HG03097 (cell line): ENCODE results near the gene NCMAP.
A peak's percentile ranks its signal among the peaks of the same experiment; 100 is the strongest.

Experiments used
- ATAC-seq: cut with Tn5 transposase; IDR thresholded peaks from one replicate; pipeline ENCODE4 v1.9.1; 2021; ENCODE audit not compliant: unreplicated experiment, low FRiP score

NCMAP gene

DNA sequence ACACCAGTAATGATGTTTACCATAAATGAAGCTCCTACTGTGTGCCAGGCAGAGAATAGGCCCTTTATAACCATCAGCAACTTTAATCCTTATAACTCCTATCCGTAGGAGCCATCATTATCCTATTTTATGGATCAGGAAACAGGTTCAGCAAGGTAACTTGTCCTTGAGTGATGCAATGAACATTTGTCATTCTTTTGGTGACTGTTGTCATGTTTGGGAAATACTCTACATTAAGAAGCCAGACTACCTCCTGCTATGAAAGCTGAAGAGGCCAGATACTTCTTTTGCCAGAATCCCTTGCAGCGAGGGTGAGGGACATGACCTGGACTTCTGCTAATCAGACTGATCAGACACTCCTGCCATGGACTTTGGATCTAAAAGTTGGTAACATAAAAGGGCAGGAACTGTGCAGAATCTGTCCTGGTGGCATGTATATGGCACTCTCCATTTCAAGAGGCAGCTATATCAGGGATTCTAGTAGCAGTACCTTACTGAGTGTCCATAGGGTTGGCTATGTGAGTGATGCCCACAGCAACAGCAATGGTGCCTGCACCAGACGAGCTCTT, 54.1 kb downstream of the NCMAP start:
- no peak for ATAC-seq

DNA sequence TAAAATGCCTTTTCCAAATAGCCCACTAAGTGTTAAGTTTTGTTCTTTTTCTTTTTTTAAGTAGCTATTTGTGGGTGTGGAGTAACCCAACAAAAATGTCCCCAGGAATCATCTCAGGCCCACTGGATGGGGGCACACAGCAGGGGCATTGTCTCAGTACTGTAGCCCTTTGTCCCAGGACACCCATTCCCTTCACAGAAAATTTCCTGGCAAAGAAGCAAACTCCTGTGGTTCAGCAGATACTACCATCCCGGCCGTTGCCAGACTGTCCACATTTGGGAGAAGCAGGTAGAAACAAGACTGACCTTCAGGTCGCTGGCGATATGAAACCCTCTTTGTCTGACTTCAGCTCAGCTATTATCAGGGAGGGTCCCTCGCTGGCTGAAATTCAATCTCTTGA, 63.5 kb downstream of the NCMAP start:
- no peak for ATAC-seq

DNA sequence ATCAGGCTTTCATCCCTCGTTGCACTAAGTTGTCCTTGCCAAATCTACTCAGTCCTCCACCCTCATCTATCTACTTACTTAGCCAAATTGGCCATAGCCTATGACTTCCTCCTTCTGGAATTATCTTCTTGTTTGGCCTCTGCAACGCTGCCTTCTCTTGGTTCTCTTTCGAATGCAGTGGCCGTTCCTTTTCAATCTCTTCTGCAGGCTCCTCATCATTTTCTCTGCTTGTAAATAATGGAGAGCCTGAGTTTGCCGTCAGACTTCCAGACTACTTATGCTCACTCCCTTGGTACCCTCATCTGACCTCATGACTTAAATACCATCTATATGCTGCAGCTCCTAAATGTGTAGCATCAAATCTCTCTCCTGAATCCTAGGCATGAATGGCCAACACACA, 64.8 kb downstream of the NCMAP start:
- ATAC-seq: no peak

DNA sequence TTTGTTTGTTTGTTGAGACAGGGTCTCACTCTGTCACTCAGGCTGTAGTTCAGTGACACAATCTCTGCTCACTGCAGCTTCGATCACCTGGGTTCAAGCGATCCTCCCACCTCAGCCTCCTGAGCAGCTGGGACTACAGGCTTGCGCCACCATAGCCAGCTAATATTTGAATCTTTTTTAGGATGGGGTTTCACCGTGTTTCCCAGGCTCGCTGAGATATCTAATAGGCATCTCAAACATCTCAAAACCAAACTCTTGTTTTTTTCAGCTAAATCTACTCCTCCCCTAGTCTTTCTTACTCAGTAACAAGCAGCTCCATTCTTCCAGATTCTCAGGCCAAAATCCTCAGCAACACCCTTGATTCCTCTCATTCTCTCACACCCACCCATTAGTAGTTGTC, 65.2 kb downstream of the NCMAP start:
- ATAC-seq: no peak

DNA sequence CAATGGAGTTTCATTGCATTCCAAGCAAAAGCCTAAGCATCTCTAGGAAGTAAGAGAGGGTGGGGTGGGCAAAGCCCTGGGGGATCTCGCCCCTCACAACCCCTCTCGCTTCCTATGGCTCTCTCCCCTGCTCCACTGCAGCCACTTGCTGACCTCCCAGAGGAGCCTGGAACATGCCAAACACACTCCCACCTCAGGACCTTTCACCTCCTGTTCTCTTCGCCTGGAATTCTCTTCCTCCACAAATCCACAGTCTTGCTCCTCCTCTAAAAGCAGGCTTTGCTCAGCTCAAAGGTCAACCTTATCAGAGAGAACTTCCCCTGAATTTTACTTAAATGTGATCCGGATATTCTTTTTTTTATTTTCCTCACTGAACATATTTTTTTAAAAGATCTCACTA, 66.3 kb downstream of the NCMAP start:
- no peak for ATAC-seq

DNA sequence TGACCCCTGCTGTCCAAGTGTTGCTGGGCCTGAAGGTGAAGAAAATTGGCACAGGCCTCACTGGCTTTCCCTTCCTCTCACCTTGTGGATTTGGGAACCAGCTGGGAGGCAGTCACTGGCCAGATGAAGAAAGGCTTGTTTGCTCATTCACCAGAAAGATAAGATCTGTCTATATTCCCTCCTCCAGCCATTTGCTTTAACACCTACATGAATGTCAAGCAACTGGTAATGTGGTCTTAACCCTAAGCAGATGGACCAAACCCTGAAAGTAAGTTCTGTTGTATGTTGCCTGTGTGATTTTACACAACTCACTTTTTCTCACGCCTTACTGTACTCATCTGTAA, 76.9 kb downstream of the NCMAP start:
- no peak for ATAC-seq

DNA sequence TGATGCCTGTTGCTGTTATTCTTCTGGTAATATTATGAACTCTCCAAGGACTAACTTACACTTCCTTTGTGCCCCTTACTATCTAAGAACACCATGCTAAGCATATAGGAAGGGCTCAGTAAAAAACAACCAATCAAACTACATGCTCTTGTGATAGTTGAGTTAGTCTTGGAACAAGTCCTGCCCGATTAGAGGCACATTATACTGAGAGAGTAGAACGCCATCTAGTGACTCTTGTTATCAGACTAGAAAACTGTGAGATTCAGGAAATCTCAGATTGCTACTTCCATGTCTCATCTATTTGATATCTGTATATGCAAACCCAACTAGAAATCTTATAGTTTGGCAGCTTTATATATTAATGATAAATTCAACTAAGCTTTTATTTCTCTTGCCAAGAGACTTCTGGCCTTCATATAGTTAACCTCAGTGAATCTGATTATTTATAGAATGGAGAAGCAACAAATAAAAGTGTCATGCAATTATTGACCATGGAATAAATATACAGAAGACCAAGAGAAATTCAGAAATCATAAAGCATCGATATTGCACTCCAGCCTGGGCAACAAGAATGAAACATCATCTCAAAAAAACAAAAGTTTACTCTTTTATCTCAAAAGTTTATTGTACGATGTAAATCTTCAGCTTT, 79.4 kb downstream of the NCMAP start:
- ATAC-seq: no peak

DNA sequence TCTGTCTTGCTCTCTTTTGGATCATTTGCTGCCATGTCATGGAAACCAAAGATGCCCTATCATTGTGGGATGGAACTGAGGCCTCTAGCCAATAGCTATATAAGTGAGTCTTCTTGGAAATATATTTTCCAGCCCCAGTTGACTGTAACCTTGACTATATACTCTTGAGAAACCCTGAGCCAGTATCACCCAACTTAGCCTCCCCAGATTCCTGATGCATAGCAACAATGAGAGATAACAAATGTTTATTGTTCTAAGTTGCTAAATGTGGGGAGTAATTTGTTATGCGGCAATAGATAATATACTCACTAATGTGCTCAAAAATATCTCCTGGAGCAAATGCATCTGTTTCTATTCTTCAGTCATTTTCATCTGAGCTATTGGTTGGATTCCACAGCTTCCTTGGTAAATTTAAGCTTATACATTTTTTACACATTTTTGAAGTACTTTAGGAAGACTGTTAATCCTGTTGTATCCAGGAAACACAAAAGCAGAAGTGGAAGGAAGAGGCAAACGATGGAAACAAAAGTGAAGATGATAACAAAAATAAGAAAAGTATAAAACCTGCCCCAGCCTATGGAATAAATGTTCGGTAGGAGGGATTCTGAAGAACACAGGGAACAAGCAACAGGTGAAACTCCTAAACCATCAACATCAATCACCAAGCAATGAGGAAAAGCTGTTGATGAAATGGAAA, 80.9 kb downstream of the NCMAP start:
- no peak for ATAC-seq

DNA sequence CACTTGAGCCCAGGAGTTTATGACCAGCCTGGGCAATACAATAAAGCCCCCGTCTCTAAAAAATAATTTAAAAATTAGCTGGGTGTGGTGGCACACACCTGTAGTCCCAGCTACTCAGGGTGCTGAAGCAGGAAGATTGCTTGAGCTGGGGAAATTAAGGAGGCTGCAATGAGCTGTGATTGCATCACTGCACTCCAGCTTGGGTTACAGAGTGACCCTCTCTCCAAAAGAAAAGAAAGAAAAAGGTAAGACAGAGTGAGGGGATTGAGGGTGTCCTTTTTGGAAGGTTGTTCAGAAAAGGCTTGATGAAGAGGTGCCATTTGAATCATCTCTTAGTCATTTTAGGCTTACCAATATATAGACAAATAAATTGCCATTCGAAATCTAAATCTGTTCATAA, 83.2 kb downstream of the NCMAP start:
- no peak for ATAC-seq

DNA sequence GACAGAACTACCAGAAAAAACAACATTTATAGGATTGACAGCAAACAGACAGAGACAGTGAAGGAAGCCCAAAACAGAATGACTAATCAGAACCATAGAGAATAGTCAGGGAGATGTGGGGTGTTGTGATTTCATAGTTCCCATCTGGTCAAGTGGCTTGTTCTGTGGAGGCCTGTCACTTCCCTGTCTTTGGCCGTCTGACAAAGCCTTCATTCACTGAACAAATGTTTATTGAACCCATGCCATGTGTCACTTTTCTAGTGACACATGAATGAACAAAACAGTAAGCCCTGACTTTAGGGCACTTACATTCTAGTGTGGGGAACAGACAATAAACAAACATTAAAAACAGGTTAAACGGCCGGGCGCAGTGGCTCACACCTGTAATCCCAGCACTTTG, 84.0 kb downstream of the NCMAP start:
- no peak for ATAC-seq

DNA sequence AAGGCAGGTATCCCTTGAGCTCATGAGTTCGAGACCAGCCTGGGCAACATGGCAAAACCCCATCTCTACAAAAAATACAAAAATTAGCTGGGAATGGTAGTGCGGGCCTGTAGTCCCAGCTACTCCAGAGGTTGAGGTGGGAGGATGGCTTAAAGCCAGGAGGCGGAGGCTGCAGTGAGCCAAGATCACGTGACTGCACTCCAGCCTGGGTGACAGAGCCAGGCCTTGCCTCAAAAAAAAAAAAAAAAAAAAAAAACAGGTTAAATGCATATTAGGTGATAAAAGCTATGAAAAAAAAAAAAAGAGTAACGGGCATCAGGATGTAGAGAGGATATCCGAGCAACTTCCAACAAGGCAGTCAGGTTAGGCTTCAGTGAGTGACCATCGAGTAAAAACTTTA, 84.4 kb downstream of the NCMAP start:
- ATAC-seq: no peak

DNA sequence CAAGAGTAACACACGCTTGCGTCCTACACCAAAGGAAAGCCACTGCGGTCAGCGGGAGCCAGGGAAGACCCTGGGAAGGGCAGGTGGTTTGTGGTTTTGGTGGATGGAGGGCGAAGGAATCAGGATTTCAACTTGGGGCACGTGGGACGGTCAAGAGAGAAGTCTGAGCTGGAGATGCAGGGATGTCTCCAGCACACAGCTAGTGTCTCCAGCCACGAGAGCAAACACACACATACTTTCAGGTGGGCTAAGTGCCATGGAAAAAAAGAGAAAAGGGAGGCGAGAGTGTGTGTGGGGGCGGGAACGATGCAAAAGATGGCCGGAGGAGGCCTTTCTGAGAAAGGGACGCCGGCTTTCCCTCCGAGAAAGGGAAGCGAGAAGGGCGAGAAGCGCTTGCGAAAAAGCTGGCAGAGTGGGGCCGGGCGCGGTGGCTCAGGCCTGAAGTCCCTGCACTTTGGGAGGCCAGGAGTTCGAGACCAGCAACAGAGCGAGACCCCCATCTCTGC, 85.8 kb downstream of the NCMAP start:
- no peak for ATAC-seq

DNA sequence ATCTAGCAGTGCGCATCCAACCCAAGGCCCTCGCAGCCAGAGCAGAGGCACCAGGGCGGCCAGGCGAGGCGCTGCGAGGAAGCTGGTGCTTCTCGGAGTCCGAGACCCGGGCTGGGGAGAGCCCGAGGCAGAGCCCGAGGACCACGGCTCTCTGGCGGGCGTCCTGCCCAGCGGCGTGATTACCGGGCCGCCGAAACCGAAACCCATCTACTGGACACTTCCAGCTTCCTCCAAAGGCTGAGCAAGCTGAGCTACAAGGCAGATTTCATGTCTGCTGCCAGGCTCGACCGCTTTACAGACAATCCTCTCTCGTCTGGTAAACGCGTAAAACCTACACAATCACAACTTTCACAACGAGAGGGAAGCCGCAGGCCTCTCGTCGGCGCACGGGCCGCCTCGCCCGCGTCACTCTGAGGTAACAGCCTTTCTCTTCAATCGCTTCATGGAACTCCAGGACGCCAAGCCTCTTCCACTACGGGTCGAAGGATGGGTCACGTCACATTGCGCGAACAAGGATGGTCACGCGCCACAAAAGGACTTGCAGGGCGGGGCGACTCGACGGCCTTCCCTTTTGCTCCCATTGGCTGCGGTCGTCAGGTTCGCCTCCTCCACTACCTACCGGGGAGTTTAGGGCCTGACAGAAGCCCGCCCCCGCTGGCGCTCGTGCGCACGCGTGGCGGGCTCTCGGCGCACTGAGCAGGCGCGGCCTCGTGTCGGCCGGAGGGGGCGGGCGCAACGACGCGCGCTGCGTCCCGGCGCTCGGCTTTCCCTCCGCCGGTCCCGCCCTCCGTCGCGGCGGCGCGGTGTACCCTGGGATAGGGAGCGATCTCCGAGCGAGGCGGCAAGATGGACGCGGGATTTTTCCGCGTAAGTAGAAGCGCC, 86.8 kb downstream of the NCMAP start, which contains the start of gene SRRM1:
Gene SRRM1 (plus strand): TSS at position 822 of the 882 bp plus-strand sequence. CDS start 25 bp downstream, at position 847.
- ATAC-seq: peak; percentile 89

DNA sequence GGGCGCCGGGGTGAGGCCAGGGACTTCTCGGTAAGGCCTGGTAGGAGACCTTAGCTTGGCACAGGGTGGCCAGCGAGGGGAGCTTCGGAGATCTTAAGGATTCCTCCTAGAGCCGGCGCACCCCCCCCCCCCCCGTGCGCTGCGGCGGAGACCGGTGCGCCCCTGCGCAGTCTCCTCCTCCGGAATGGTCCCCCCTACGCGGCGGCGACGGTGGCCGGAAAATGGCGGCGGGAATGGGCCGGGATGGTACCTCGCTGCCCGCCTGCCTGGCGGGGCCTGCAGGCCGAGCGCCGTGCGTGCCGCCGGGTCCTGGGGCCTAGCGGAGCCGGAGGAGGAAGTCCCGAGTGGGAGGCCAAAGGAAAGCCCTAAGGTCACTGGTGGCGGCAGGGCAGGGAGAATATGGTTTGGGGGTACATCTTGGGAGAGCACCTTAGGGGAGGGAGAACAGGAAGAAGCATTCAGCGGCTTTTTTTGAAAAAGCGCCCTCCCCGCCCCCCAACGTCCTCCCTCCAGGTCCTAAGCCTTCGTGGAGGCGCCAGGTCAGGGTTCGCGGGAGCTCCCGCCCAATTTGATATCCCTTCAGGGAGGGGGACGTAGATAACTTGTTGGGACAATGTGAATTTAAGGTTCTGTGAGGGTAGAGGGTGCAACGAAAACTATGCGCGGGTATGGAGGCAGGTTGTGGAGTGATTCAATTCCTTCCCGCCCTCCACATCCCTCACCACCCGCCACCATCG, 87.6 kb downstream of the NCMAP start:
- ATAC-seq: peak; percentile 16

DNA sequence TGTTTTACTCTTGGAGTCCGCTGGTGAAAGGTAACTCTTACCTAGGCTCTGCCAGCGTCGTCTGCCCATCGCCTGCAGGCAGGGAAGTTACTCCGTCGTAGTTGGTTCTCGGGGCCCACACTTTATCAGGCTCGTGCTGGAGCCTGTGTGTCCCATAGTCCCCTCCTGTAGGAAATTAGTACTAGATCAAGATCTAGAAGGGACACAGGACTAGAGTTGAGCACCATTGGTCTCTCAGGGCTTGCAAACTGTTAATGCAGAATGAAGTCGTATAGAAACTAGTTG, 88.2 kb downstream of the NCMAP start:
- no peak for ATAC-seq

DNA sequence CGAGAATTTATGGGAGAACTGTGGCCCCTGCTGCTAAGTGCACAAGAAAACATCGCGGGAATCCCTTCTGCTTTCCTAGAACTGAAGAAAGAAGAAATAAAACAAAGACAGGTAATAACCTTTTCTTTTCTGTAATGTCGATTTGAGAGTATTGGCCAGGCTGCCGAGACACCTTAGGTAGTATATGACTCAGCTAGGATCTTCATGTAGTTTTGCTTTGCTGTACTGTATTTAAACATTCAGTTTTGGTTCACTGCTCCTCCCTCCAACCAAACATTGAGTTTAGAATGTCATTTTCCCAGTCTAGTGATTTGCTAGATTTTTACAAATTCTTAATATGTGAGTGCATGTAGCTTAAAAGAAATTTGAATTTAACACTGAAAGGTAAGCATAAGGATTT, 93.0 kb downstream of the NCMAP start:
- ATAC-seq: no peak

DNA sequence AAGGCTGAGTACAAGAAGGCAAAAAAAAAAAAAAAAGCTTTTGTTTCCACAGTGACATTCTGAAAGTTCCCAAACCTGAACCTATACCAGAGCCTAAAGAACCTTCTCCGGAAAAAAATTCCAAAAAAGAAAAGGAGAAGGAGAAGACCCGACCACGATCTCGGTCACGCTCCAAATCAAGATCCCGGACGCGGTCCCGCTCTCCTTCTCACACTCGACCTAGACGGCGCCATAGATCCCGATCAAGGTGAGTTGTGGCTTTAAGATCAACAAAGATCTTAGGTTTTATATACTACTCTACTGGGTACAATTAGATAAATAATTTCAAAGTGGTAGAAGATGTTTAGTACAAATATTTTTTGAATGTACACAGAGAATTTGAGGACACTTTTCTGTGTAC, 96.5 kb downstream of the NCMAP start:
- no peak for ATAC-seq

DNA sequence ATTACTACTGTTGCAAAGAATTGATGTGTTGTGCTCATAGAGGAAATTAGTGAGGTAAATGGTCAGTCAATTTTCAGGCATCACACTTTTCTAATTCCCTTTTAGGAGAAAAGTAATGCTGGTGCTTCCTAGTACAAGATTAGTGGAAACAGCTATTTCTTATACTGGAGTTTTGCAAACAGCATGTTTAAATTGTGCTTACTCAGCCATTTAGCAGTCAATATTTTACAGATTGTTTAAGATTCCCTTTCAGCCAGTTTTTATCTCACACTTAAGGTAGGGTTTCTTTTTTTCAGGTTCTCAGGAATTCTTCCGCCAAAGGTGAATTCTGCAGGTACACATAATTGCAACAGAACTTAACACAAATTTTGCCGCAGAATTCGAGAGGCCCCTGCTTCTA, 98.1 kb downstream of the NCMAP start:
- no peak for ATAC-seq

DNA sequence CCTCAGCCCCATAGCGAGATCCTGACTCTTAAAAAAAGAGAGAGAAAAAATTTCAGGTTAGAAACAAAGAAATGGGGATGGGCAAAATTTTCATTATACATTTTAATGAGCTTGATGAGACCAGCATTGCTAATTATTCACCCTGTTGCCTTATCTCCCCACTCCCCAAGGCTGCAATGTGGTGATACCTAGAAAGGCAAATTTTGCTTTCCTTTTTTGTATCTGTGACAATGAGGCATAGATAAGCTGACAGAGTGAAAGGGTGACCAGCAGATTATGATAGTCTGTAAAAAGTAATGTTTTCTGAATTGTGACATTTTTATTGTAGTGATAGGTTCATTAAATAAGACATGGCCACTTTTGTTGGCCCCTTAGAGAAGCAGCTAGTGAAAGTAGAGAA, 100.2 kb downstream of the NCMAP start:
- no peak for ATAC-seq

DNA sequence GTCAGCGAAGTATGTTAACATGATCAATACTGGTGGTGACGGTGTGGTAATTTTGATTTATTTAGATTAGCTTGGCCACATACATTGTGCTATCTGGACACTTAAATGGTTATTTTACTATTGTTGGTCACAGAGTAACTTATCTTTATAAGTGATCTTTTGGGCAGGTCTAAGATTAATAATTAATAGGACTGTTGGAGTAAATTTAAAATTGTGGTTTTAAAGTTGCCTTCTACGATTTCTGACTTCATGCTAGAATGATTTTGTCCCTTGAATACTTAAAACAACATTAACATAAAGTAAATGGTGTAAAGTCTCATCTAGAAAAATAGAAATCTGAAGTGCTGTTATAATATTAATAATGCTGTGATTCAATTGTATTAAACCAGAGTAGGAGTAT, 101.9 kb downstream of the NCMAP start:
- ATAC-seq: no peak
